ENCODE results near the gene SLIT3. TPM values are rescaled to one million over a fixed set of nuclear protein-coding genes. Genes with fewer than 3 reads are reported as not detected.
"Not testable (repeated sequence)": the region's sequence is repeated elsewhere in the genome, so short reads cannot be mapped to it uniquely, and the experiment has no call there.

The SLIT3 gene
- total RNA-seq, 4 donors from 2014 or later: 28.4 to 77.2 (median 63.8) TPM

GRCh38 chr5:168743617-168744016, 557.3 kb downstream of the SLIT3 start:
- intact Hi-C loops (cut with DNase I): loop anchor here (10.0 kb wide), 1 partner anchor 211 kb away; no protein-coding TSS in a partner anchor

DNA sequence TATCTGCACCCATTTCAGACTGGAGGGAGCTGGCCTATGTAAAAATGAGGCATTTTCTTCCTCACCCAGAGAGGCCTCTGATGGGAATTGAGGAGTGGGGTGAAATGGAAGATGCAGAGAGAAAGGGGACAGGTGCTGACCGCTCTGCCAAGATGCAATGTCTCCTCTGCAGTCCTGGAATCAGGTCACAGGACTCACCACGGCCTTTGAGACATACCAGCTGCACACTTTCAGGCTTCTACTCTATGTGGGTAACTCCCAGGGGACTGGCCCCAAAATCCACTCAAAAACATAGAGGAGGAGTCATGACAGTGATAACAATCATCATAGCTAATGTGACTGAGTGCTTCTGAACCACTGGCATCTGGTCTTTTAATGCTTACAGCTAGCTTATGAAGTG, 558.6 kb downstream of the SLIT3 start:
- not testable (repeated sequence) for H3K4me1 ChIP-seq; H3K27me3 ChIP-seq; DNase-seq; H3K27ac ChIP-seq; H3K36me3 ChIP-seq; H3K9me3 ChIP-seq; H3K4me3 ChIP-seq (replicated peaks in 1 of 3)
- intact Hi-C loops (cut with DNase I): loop anchor here (10.0 kb wide), 1 partner anchor 212 kb away; no protein-coding TSS in a partner anchor
- WGBS, 2 donors: 75 to 83% methylated on average over 2 of the region's 2 CpGs

More at GRCh38 chr5:168743617-168744016, 557.3 kb downstream of the SLIT3 start:
- Histone ChIP-seq H3K4me1 (no peaks in the 10 kb centered on the region), H3K4me3 (replicated peaks in 1 of 3) (no peak overlapping the region), H3K27ac (no peak overlapping the region), H3K36me3 (peaks cover 0 to 6% of the 10 kb centered on the region in 2 donors), H3K9me3 (no peaks in the 10 kb centered on the region), H3K27me3 (no peaks in the 10 kb centered on the region)
- WGBS, 2 donors: 86 to 98% methylated on average over 7 of the region's 7 CpGs
- no peak for DNase-seq
- TF ChIP-seq CTCF (IDR thresholded peaks at IDR 0.05) (no peak), POLR2A (IDR thresholded peaks at IDR 0.05) (no peak)

GRCh38 chr5:168740811-168741213, 560.1 kb downstream of the SLIT3 start:
- H3K4me3 ChIP-seq (replicated peaks in 1 of 3): no peak overlapping the region
- 47 to 59% methylated on average over 8 of the region's 8 CpGs for WGBS, 2 donors
- H3K4me1 ChIP-seq: no peaks in the 10 kb centered on the region
- H3K27ac ChIP-seq: peak overlapping the region in 1 of 3 donors; percentile 43
- no peaks in the 10 kb centered on the region for H3K27me3 ChIP-seq
- DNase-seq: peak; percentile 15 to 29
- intact Hi-C loops (cut with DNase I): loop anchor here (10.0 kb wide), 1 partner anchor 214 kb away; no protein-coding TSS in a partner anchor
- H3K36me3 ChIP-seq: no peaks in the 10 kb centered on the region
- H3K9me3 ChIP-seq: no peaks in the 10 kb centered on the region
- TF ChIP-seq CTCF (IDR thresholded peaks at IDR 0.05) (no peak), POLR2A (IDR thresholded peaks at IDR 0.05) (no peak)

DNA sequence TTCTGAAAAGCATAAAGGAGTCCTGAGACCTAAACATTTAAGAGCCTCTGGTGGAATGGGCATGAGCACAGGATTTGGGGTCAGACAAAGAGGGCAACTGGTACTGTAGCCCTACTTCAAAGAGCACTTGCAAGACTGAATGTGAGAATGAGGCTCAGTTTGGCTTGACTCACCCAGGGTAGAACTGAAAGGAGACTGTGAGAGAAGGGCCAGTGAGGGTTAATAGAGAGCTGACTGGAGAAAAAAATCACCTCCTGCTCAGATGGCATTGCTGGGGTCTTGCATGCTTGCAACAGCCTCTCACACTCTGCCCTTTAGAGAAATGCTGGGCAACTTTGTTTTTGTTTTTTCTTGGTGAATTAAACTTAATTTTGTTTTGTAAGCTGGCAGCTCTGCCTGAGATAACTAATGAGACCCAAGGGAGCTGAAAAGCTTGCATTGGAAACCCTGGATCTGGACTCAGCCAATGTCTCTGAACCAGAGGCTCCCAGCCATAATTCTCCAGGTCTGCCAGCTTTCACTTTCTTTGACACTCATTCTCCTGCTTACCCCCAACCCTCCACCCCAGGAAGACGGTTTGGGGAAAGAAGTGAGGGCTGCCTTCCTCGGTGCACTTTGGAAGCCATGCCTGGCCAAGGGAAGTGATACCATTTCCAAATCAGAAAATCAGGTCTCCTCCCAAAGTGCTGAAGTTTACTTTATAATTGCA, 560.7 kb downstream of the SLIT3 start:
- Histone ChIP-seq H3K36me3 (no peaks in the 10 kb centered on the region), H3K27me3 (no peaks in the 10 kb centered on the region), H3K4me3 (replicated peaks in 1 of 3) (no peak overlapping the region), H3K27ac (peak overlapping the region in 1 of 3 donors; percentile 43), H3K9me3 (no peaks in the 10 kb centered on the region), H3K4me1 (no peaks in the 10 kb centered on the region)
- intact Hi-C loops (cut with DNase I): loop anchor here (10.0 kb wide), 1 partner anchor 215 kb away; no protein-coding TSS in a partner anchor
- TF ChIP-seq CTCF (IDR thresholded peaks at IDR 0.05): no peak
- no peak for TF ChIP-seq POLR2A (IDR thresholded peaks at IDR 0.05)
- no peak for DNase-seq
- 71 to 74% methylated on average over 2 of the region's 2 CpGs for WGBS, 2 donors

DNA sequence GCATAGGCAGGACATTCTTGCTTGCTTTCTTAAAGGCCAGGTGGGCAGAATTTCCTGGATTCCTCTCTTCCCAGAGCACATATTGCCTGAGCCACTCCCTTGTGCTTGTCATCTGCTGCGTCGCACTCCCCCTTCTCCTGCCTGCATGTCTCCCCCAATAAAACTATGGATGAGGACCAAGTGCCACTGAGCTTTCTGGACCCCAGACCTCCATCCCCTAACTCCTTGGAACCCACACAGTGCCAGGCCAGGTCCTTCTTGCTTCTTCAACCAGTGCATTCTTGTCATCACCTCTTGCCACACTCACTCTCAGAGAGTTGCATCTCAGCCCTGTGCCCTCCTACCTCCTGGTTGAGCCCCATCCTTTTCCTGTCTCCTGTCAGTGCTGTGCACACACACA, 563.9 kb downstream of the SLIT3 start:
- DNase-seq: no peak
- H3K9me3 ChIP-seq: no peaks in the 10 kb centered on the region
- H3K27me3 ChIP-seq: no peaks in the 10 kb centered on the region
- no peak overlapping the region for H3K27ac ChIP-seq
- no peaks in the 10 kb centered on the region for H3K36me3 ChIP-seq
- no peak for TF ChIP-seq CTCF (IDR thresholded peaks at IDR 0.05)
- WGBS, 2 donors: 98 to 100% methylated on average over 2 of the region's 2 CpGs
- intact Hi-C loops (cut with DNase I): no loop called here
- no peak overlapping the region for H3K4me3 ChIP-seq (replicated peaks in 1 of 3)
- H3K4me1 ChIP-seq: no peaks in the 10 kb centered on the region
